ENCODE data around the gene FCGBP.
"Not testable (repeated sequence)": the region's sequence is repeated elsewhere in the genome, so short reads cannot be mapped to it uniquely, and the experiment has no call there.

The FCGBP gene

DNA sequence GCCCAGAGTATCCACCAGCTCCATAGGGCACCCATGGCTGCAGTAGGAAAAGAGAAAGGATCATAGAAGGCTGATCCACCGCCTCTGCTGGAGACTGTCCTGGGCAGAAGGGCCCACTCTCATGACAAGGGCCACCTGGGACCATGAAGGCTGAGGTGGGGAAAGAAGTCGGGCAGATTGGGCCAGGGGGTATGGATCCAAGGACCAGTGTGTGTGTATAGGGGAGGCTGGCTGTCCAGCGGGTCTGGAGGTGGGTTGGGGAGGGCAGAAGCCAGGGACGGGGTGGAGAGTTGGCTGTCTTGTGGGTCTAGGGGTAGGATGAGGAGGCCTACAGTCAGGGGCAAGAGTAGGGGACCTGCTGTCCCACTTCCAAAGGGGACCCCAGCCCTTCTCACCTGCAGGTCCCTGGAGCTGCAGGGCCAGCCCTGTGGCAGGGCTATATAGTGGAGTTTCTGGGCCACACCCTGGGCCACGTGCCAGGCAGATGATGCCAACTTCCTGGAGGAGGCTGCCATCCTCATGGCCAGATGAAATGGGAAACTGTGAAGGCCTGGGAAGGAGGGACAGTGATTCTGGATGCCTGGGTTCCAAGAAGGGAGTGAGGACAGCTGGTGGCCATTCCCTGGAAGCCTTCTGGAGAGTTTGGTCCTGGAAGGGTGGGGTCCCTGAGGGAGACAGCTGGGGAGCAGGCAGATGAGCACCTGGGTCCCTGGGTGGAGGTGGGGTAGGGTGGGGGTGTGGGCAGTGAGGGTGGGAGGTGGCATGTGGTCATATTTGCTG lies at the start of gene FCGBP:
TSS of gene FCGBP (minus strand) at position 51 of the 780 bp plus-strand sequence.
- no peak for DNase-seq

- no peak for DNase-seq
Observed at GRCh38 chr19:39983695-39984300, 49.4 kb upstream of the FCGBP start.

DNA sequence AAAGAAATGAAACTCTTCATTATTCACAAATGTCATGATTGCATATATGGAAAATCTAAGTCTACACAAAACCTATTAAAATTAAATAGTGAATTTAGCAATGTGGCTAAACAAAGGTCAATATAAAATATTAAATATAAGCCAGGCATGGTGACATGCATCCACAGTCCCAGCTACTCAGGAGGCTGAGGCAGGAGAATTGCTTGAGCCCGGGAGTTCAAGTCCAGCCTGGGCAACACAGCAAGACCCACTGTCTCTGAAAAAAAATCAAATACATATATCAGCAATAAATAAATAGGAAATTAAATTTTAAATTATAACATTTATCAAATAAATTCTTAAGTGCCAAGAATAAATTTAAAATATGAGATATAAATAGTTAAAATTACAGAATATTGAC lies 48.4 kb upstream of the FCGBP start:
- DNase-seq, result no peak

DNA sequence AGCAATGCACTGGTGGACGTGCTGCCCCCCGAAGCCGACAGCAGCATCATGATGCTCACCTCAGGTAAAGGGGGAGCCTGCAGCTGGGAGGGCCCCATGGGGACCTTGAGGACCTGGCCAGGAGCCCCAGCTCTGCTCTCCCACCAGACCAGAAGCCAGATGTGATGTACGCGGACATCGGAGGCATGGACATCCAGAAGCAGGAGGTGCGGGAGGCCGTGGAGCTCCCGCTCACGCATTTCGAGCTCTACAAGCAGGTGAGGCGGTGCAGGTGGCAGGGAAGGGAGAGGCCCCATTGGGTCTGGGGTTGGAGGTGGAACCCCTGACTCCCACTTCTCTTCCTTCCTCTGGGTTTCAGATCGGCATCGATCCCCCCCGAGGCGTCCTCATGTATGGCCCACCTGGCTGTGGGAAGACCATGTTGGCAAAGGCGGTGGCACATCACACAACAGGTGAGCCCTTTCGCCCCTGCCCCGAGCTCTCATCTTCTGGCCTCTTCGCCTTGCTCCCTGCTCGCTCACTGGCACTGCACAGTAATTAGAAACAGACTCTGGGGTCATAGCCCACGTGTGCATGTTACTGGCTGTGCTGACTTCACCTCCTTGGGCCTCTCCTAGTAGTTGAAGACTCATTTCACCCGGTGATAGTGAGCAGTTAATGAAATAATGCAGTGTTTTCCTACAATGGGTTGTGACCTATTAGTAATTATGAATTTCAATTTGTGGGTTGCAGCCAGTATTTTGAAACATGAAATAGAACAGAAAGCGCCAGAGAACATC lies 40.1 kb upstream of the FCGBP start:
- no peak for DNase-seq

DNA sequence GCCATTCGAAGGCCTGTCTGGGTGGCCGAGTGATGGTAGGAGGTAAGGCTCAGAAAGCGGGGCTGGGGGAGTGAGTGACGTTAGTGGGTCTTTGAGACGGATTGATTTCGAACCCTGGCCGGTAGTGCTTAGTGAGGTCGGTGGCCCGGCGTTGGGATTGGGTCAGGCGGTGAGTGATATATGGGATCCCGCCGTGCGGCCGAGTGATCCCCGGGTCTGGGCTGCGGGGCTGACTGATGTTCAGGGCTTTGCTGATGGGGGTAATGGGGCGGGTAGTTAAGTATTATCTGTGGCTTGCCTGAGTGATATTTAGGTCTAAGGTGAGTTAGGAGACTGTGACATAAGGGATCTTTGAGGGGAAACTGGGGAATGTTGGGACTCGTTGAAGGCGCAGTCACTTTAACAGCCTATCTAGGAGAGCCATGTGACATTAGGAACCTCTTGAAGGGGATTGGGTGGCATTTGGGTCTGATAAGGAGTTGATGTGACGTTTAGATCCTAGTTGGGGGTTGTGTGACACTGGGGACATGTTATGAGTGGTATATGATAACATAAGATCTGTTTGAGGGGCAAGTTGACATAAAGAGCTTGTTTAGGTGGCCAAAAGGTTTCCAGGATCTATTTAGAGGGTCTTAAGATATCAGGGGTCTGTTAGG lies 37.1 kb upstream of the FCGBP start:
- DNase-seq, result no peak

DNA sequence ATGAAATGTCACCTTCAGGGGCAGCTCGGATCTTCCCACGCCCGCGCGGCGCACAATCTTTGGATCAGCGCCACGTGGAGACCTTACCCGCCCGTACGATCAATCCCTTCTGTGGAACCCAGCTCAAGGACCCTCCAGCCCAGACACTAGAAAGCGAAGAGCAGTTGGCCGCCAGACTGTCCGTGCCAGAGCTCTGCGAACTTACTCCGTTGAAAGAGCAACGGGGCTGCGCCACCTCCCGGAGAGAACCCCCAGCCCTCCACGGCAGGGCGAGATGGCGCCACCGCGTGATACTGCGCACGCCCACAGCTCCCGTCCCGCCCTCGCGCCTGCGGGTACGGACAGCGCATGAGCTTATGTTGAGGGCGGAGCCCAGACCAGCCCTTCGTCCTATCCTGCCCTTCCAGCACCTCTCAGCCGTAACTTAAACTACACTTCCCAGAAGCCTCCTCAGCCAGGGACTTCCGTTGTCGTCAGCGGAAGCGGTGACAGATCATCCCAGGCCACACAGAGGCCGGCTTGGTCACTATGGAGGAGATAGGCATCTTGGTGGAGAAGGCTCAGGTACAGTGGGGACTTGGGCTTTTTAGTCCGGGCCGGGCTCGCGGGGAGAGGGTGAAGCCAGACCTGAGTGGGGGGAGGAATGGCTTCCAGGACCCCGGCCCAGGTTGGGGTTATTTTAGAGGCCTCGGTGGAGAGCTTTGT lies 36.4 kb upstream of the FCGBP start, which contains the start of gene PSMC4:
TSS of gene PSMC4 (plus strand) at position 491 of the 705 bp plus-strand sequence. CDS start at position 529, 38 bp downstream.
- DNase-seq, result peak; percentile 99

GRCh38 chr19:39970425-39970674 lies 35.9 kb upstream of the FCGBP start:
- DNase-seq, result no peak

- DNase-seq, result peak; percentile 5
Observed at GRCh38 chr19:39969681-39970424, 35.4 kb upstream of the FCGBP start.

DNA sequence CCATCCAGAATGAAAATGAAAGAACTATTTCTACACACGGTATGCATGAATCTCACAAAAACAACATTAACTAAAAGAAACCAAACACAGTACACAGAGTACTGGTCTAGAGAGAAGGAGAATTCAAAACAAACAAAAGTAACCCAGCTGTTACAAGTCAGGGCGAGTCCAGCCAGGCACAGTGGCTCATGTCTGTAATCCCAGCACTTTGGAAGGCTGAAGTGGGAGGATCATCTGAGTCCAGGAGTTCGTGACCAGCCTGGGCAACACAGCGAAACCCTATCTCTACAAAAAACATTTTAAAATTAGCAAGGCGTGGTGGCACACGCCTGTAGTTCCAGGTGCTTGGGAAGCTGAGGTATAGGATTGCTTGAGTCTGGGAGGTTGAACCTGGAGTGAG lies 34.8 kb upstream of the FCGBP start:
- no peak for DNase-seq

GRCh38 chr19:39968789-39969188 lies 34.4 kb upstream of the FCGBP start:
- no peak for DNase-seq

- DNase-seq, result no peak
Observed at GRCh38 chr19:39967561-39967960, 33.1 kb upstream of the FCGBP start.

- no peak for DNase-seq
Observed at GRCh38 chr19:39966617-39967016, 32.2 kb upstream of the FCGBP start.

GRCh38 chr19:39963898-39964297 lies 29.5 kb upstream of the FCGBP start:
- DNase-seq, result no peak

- DNase-seq, result not testable (repeated sequence)
Observed at GRCh38 chr19:39959407-39959806, 25.0 kb upstream of the FCGBP start.

DNA sequence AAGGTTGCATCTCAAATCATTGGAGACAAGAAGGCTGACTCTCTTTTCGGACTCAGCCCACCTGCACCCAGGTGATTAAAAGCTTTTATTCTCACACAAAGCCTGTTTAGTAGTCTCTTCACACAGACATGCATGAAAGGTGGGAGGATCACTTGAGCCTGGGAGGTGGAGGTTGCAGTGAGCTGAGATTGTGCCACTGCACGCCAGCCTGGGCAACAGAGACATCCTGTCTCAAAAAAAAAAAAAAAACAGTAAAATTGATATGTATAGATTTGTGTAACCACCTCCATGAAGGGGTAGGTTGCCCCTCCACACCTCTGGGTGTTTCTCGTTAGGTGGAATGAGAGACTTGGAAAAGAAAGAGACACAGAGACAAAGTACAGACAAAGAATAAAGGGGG lies 24.5 kb upstream of the FCGBP start:
- not testable (repeated sequence) for DNase-seq

DNA sequence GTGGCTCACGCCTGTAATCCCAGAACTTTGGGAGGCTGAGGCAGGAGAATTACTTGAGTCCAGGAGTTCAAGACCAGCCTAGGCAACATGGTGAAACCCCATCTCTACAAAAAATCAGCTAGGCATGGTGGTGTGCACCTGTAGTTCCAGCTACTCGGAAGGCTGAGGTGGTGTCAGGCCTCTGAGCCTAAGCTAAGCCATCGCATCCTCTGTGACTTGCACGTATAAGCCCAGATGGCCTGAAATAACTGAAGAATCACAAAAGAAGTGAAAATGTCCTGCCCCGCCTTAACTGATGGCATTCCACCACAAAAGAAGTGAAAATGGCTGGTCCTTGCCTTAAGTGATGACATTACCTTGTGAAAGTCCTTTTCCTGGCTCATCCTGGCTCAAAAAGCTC lies 23.5 kb upstream of the FCGBP start:
- not testable (repeated sequence) for DNase-seq

GRCh38 chr19:39953915-39954314 lies 19.5 kb upstream of the FCGBP start:
- DNase-seq, result no peak

- DNase-seq, result no peak
Observed at GRCh38 chr19:39951686-39952085, 17.3 kb upstream of the FCGBP start.

DNA sequence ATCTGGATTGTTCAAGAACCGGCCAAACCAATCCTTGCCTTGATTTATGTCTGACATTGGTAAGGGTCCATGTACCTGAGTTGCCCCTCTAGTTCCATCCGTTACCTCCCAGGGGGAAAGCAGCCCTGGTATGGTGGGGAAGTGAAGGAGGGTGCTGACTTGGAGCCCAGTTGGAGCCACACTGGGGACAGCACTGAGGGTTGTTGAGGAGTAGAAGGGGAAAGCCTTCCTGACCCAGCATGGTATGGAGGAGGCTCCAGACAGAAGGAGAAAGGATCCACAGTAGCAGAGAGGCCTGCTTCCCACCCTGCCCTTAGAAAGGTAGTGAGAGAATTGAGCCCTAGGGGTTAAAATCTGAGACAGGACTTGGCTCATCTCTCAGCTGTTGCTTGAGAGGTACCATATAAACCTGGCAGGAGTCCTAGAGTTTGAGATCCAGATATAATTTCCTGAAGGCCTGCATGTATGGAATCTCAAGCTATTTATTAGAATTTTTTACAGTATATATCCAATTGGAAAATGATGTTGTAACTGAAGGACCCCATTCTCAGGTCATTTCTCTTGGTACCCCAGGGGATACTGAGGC lies 16.7 kb upstream of the FCGBP start:
- DNase-seq, result no peak

DNA sequence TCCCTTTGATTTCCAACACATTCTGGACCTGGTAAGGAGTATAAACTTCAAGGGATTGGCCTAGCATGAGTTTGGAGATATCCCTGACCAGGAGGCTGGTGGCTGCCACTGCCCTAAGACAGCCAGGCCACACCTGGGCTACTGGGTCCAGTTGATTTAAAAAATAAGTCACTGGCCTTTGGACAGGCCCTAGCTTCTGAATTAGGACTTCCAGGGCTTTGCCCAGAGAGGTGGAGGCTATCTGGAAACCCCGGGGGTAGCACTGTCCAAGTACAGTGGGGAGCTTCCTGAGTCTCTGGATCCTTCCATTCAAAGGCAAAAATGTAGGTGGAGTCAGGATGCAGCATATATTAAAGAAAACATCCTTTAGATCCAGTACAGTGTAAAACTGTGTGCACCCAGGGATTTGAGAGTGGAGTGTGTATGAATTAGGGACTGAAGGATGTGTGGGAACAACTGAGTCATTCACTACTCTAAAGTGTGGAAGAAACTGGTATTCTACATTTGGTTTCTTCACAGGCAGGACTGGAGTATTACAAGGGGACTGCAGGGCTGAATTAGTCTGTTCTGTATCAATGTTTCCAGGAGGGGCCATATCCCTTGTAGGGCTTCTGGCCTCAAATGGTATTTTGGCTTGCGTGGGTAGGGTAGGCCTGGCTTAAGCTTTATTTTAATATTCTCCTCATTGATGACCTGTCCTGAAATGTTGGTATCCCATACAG lies 14.8 kb upstream of the FCGBP start:
- DNase-seq, result no peak

DNA sequence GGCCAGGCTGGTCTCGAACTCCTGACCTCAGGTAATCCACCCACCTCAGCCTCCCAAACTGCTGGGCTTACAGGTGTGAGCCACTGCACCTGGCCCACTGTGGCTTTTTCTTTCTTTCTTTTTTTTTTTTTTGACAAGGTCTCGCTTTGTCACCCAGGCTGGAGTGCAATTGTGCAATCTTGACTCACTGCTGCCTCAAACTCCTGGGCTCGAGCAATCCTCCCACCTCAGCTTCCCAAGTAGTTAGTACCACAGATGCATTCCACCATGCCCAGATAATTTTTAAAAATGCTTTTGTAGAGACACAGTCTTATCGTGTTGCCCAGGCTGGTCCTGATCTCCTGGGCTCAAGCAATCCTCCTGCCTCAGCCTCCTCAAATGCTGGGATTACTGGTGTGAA lies 12.1 kb upstream of the FCGBP start:
- no peak for DNase-seq

Data from activated naive CD4-positive, alpha-beta T cell treated with Interleukin-2 at 50 U/mL for 16 hours (primary cell).